Hepatocyte (in vitro differentiated cells): ENCODE data around the gene DUSP16. TPM values are rescaled to one million over a fixed set of nuclear protein-coding genes. Genes with fewer than 3 reads are reported as not detected.
A peak's percentile ranks its signal among the peaks of the same experiment; 100 is the strongest.

Experiments
- DNase-seq: peaks from one replicate; pipeline ENCODE4 v3.0.0-alpha.2; 2016; ENCODE audit warnings: low spot score
- H2AFZ ChIP-seq: fragments of 200-600 bp; sonication (generic); 2 replicates; pipeline ENCODE4 v1.6.0; 2016; ENCODE audit warnings: antibody characterized with exemption, mild to moderate bottlenecking
- H3K27ac ChIP-seq: fragments of 200-600 bp; sonication (generic); 2 replicates; pipeline ENCODE4 v1.5.1; 2016; ENCODE audit warnings: mild to moderate bottlenecking
- H3K27me3 ChIP-seq: fragments of 200-600 bp; sonication (generic); 2 replicates; pipeline ENCODE4 v1.6.1; 2016
- H3K36me3 ChIP-seq: fragments of 200-600 bp; sonication (generic); replicated peaks from 2 replicates; pipeline ENCODE4 v1.5.1; 2016; ENCODE audit warnings: low read depth; ENCODE audit not compliant: insufficient read depth
- H3K4me1 ChIP-seq: fragments of 200-600 bp; sonication (generic); 2 replicates; pipeline ENCODE4 v1.5.1; 2016; ENCODE audit warnings: mild to moderate bottlenecking, moderate library complexity; ENCODE audit not compliant: insufficient read depth
- H3K4me2 ChIP-seq: fragments of 200-600 bp; sonication (generic); 2 replicates; pipeline ENCODE4 v1.6.0; 2016
- H3K4me3 ChIP-seq: fragments of 200-600 bp; sonication (generic); 2 replicates; pipeline ENCODE4 v1.5.1; 2016; ENCODE audit warnings: mild to moderate bottlenecking
- H3K79me2 ChIP-seq: fragments of 200-600 bp; sonication (generic); 2 replicates; pipeline ENCODE4 v1.6.0; 2017; ENCODE audit warnings: mild to moderate bottlenecking
- H3K9me2 ChIP-seq: fragments of 200-600 bp; sonication (generic); replicated peaks from 2 replicates; pipeline ENCODE4 v1.6.0; 2017; ENCODE audit warnings: mild to moderate bottlenecking; ENCODE audit not compliant: insufficient read depth
- H3K9me3 ChIP-seq: fragments of 200-600 bp; sonication (generic); 2 replicates; pipeline ENCODE4 v1.5.1; 2016; ENCODE audit warnings: low read depth, mild to moderate bottlenecking
- H4K20me1 ChIP-seq: fragments of 200-600 bp; sonication (generic); 2 replicates; pipeline ENCODE4 v1.6.0; 2016; ENCODE audit warnings: mild to moderate bottlenecking; ENCODE audit not compliant: insufficient read depth, poor library complexity, severe bottlenecking
- EZH2 ChIP-seq: fragments of 200-600 bp; sonication (generic); IDR thresholded peaks from 2 replicates; pipeline ENCODE4 v1.6.1; 2016; ENCODE audit warnings: antibody characterized with exemption, mild to moderate bottlenecking, borderline replicate concordance
- EZH2phosphoT487 ChIP-seq: fragments of 200-600 bp; sonication (generic); IDR thresholded peaks from one replicate; pipeline ENCODE4 v1.6.1; 2018; ENCODE audit warnings: antibody characterized with exemption, mild to moderate bottlenecking, low read depth, moderate library complexity; ENCODE audit not compliant: unreplicated experiment, severe bottlenecking
- WGBS: methylation state at CpG from one replicate; pipeline ENCODE4 v1.1.6; 2016; ENCODE audit warnings: low lambda C conversion rate; ENCODE audit errors: missing lambda C conversion rate; 5-methylcytosine and 5-hydroxymethylcytosine counted together
- polyA plus RNA-seq: library from polyadenylated mRNA; unstranded; fragments of >200 nt; fragmentation: Nextera tagmentation; extraction: Ambion mirVana; gene quantifications from 2 replicates; pipeline ENCODE4 v1.2.1, GENCODE V29; 2016
- total RNA-seq: library from RNA; depleted of rRNA; stranded (reverse); fragments of >200 nt; gene quantifications from 2 replicates; pipeline ENCODE4 v1.2.3, GENCODE V29; 2014
- TF ChIP-seq, protein P1 (sequence below): fragments of 200-600 bp; sonication (generic); IDR thresholded peaks from 2 replicates; pipeline ENCODE4 v1.5.1; 2016; ENCODE audit warnings: antibody characterized with exemption, mild to moderate bottlenecking; ENCODE audit not compliant: poor library complexity

Gene DUSP16
- total and polyA plus RNA-seq, 2 experiments from 2014 or later: 13.4 to 74.1 TPM

DNA sequence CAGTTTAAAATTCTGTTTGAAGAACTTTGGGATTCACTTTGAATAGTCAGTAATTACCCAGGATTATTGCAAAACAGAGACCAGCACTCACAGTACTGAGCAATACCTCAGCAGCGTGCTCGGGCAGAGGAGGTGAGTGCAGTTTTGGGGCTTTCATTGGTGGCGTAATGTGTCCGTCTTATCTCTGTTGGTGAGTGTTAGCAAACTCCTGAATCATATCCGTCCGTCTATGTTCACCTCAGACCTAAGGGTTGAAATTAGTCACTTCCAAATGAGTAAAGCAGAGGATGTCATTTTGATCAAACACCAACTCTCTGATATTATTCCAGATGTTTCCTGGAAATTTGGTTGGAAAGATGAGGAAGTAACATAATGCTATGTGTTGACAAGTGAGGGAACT is 123.0 kb downstream of the DUSP16 start:
- H3K79me2 ChIP-seq: no peaks in the 10 kb centered on the region
- H3K36me3 ChIP-seq: no peaks in the 10 kb centered on the region
- H3K27me3 ChIP-seq: no peaks in the 10 kb centered on the region
- H4K20me1 ChIP-seq: no peaks in the 10 kb centered on the region
- H3K4me1 ChIP-seq: peaks cover 21% of the 10 kb centered on the region
- H3K27ac ChIP-seq: peak overlapping the region; percentile 91
- no peak overlapping the region for H2AFZ ChIP-seq
- H3K4me3 ChIP-seq: no peak overlapping the region
- no peaks in the 10 kb centered on the region for H3K9me3 ChIP-seq
- H3K9me2 ChIP-seq: no peaks in the 10 kb centered on the region
- TF ChIP-seq EZH2phosphoT487 (no peak), EZH2 (no peak)
- TF ChIP-seq, protein P1, sequence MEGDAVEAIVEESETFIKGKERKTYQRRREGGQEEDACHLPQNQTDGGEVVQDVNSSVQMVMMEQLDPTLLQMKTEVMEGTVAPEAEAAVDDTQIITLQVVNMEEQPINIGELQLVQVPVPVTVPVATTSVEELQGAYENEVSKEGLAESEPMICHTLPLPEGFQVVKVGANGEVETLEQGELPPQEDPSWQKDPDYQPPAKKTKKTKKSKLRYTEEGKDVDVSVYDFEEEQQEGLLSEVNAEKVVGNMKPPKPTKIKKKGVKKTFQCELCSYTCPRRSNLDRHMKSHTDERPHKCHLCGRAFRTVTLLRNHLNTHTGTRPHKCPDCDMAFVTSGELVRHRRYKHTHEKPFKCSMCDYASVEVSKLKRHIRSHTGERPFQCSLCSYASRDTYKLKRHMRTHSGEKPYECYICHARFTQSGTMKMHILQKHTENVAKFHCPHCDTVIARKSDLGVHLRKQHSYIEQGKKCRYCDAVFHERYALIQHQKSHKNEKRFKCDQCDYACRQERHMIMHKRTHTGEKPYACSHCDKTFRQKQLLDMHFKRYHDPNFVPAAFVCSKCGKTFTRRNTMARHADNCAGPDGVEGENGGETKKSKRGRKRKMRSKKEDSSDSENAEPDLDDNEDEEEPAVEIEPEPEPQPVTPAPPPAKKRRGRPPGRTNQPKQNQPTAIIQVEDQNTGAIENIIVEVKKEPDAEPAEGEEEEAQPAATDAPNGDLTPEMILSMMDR: no peak
- peak; percentile 60 for DNase-seq
- WGBS: 52% methylated on average over 6 of the region's 6 CpGs
- no peak overlapping the region for H3K4me2 ChIP-seq

DNA sequence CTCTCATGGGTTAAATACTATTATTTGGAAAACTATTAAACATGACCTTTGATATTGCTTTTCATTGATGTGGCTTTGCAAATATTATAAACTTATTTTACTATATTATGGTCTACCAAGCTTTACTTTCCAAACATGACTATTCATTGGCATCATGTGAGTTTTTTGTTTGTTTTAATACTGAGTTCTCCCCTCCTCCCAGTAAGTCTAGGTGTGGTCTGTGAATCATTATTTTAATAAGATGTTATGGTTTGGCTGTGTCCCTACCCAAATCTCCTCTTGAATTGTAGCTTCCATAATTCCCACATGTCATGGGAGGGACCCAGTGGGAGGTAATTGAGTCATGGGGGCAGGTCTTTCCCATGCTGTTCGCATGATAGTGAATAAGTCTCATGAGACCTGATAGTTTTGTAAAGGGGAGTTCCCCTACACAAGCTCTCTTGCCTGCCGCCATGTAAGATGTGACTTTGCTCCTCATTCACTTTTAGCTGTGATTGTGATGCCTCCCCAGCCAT is 125.8 kb downstream of the DUSP16 start:
- Histone ChIP-seq H3K79me2 (no peaks in the 10 kb centered on the region), H3K4me1 (peaks cover 27% of the 10 kb centered on the region), H3K9me2 (no peaks in the 10 kb centered on the region), H4K20me1 (no peaks in the 10 kb centered on the region), H3K27ac (no peak overlapping the region), H3K27me3 (no peaks in the 10 kb centered on the region), H3K4me3 (no peak overlapping the region), H3K36me3 (no peaks in the 10 kb centered on the region), H3K9me3 (no peaks in the 10 kb centered on the region), H3K4me2 (no peak overlapping the region), H2AFZ (no peak overlapping the region)
- no peak for TF ChIP-seq EZH2phosphoT487
- TF ChIP-seq, protein P1: no peak
- TF ChIP-seq EZH2: no peak
- no peak for DNase-seq
- 96% methylated on average over 2 of the region's 2 CpGs for WGBS

DNA sequence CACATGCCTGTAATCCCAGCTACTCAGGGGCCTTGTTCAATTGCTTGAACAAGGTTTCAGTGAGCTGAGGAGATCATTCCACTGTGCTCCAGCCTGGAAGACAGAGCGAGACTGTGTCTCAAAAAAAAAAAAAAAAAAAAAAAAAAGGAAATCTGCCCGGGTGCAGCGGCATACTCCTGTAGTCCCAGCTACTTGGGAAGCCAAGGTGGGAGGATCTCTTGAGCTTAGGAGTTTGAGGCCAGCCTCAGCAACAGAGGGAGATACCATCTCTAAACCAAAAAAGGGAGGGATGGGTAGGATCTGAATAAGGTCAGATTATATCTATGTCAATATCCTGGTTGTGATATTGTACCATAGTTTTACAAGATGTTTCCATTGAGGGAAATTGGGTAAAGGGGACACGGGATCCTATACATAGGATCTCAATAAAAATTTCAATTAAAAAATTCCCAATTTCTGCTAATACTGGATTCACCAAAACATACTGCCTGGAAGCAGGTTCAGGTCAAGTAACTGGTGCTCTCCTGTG is 129.4 kb downstream of the DUSP16 start:
- Histone ChIP-seq H3K4me2 (no peak overlapping the region), H4K20me1 (no peaks in the 10 kb centered on the region), H3K27me3 (no peaks in the 10 kb centered on the region), H3K9me2 (no peaks in the 10 kb centered on the region), H3K27ac (no peak overlapping the region), H2AFZ (no peak overlapping the region), H3K79me2 (no peaks in the 10 kb centered on the region), H3K9me3 (no peaks in the 10 kb centered on the region), H3K36me3 (no peaks in the 10 kb centered on the region), H3K4me1 (peaks cover 21% of the 10 kb centered on the region), H3K4me3 (no peak overlapping the region)
- DNase-seq: no peak
- 92% methylated on average over 4 of the region's 4 CpGs for WGBS
- TF ChIP-seq EZH2phosphoT487 (no peak), EZH2 (no peak)
- TF ChIP-seq, protein P1: no peak

DNA sequence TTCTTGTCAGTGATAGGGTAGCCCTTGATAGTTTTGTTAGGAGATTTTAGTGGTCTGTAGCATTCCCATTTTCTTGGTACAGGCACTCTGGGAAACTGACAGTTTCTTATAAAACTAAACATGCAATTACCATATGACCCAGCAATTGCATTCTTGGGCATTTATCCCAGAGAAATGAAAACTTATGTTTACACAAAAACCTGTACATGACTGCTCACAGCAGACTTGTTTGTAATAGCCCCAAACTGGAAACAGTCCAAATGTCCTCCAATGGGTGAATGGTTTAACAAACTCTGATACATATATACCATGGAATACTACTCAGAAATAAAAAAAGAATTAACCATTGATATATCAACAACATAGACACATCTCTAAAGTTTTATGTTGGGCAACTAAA is 130.3 kb downstream of the DUSP16 start:
- Histone ChIP-seq H3K4me1 (peaks cover 21% of the 10 kb centered on the region), H3K27ac (peak overlapping the region; percentile 13), H3K27me3 (no peaks in the 10 kb centered on the region), H3K4me2 (no peak overlapping the region), H3K4me3 (no peak overlapping the region), H3K36me3 (no peaks in the 10 kb centered on the region), H3K9me3 (no peaks in the 10 kb centered on the region), H4K20me1 (no peaks in the 10 kb centered on the region), H2AFZ (no peak overlapping the region), H3K79me2 (no peaks in the 10 kb centered on the region), H3K9me2 (no peaks in the 10 kb centered on the region)
- peak; percentile 31 for DNase-seq
- TF ChIP-seq, protein P1: no peak
- no peak for TF ChIP-seq EZH2
- TF ChIP-seq EZH2phosphoT487: no peak
